Measurements from ENCODE around the gene LYST. TPM values are rescaled to one million over a fixed set of nuclear protein-coding genes. Genes with fewer than 3 reads are reported as not detected.

Gene LYST
- total RNA-seq, 1 donor from 2014 or later, result 16.4 TPM

DNA sequence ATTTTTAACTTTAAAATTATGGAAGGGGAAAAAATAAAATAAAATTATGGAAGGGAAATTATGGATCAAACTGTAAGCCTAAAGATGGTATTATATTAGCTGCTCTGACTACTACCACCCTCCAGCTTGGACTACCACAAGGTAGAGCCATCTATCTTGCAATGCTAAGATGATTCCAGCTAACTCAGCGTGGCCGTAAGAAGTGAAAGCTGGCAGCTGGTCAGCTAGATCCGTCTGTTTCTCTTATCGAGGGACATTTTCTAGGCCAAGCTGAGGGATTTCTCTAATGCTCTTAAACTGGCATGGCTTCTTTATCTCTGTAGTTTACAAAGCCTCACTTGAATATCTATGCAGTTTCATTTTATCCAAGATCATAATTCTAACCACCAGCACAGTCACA, 31.5 kb downstream of the LYST start:
- Mint-ChIP-seq H3K36me3 (ENCODE audit: low read depth) (peaks cover 2% of the 10 kb centered on the region), H3K27ac (ENCODE audit: unreplicated experiment) (no peak overlapping the region), H3K27me3 (ENCODE audit: low read depth) (no peaks in the 10 kb centered on the region), H3K4me1 (ENCODE audit: low read depth) (peaks cover 4% of the 10 kb centered on the region), H3K9me3 (ENCODE audit: low read depth) (no peaks in the 10 kb centered on the region), H3K4me3 (ENCODE audit: unreplicated experiment) (no peak overlapping the region)
- TF ChIP-seq, protein P1, sequence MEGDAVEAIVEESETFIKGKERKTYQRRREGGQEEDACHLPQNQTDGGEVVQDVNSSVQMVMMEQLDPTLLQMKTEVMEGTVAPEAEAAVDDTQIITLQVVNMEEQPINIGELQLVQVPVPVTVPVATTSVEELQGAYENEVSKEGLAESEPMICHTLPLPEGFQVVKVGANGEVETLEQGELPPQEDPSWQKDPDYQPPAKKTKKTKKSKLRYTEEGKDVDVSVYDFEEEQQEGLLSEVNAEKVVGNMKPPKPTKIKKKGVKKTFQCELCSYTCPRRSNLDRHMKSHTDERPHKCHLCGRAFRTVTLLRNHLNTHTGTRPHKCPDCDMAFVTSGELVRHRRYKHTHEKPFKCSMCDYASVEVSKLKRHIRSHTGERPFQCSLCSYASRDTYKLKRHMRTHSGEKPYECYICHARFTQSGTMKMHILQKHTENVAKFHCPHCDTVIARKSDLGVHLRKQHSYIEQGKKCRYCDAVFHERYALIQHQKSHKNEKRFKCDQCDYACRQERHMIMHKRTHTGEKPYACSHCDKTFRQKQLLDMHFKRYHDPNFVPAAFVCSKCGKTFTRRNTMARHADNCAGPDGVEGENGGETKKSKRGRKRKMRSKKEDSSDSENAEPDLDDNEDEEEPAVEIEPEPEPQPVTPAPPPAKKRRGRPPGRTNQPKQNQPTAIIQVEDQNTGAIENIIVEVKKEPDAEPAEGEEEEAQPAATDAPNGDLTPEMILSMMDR (IDR thresholded peaks at IDR 0.05), result no peak
- DNase-seq (ENCODE audit: low spot score), result no peak

DNA sequence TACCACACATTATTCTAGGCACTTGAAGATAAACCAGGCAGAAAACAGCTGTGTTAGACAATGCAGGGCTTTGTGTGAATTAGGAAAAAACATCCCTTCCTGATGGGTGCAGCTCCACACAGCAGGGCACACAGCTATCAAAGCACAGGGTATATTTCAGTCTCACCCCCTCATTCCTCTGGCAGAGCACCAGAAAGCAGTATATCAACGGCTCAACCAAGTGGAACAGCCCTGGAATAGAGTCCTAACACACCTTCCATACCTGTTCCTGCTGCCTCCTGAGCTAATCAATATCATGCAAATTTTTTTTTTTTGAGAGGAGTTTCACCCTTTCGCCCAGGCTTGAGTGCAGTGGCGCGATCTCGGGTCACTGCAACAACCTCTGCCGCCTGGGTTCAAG, 32.1 kb downstream of the LYST start:
- H3K36me3 Mint-ChIP-seq (ENCODE audit: low read depth), result peaks cover 2% of the 10 kb centered on the region
- TF ChIP-seq, protein P1 (IDR thresholded peaks at IDR 0.05), result no peak
- no peak for DNase-seq (ENCODE audit: low spot score)
- H3K4me1 Mint-ChIP-seq (ENCODE audit: low read depth), result peaks cover 4% of the 10 kb centered on the region
- H3K27ac Mint-ChIP-seq (ENCODE audit: unreplicated experiment), result no peak overlapping the region
- no peak overlapping the region for H3K4me3 Mint-ChIP-seq (ENCODE audit: unreplicated experiment)
- no peaks in the 10 kb centered on the region for H3K27me3 Mint-ChIP-seq (ENCODE audit: low read depth)
- H3K9me3 Mint-ChIP-seq (ENCODE audit: low read depth), result no peaks in the 10 kb centered on the region

DNA sequence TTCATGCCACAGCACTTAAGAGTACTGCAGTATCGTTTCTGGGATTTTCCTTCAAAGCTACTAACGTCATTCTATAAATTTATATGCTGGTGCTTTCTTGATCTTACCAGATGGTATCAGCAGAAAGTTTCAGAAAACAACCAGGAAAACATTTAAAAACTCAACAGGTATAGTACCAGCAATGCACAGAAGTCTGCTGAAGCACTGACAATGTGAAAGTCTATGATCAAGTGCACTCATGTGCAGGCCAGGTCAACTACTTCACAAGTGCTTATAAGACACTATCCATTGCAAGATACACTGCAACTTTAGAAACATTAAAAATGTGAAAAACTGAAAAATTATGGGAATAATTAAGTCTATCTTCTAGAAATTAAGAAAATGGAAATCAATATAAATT, 34.7 kb downstream of the LYST start:
- Mint-ChIP-seq H3K27me3 (ENCODE audit: low read depth) (no peaks in the 10 kb centered on the region), H3K4me3 (ENCODE audit: unreplicated experiment) (no peak overlapping the region), H3K4me1 (ENCODE audit: low read depth) (peaks cover 4% of the 10 kb centered on the region), H3K27ac (ENCODE audit: unreplicated experiment) (no peak overlapping the region), H3K36me3 (ENCODE audit: low read depth) (peaks cover 4% of the 10 kb centered on the region), H3K9me3 (ENCODE audit: low read depth) (no peaks in the 10 kb centered on the region)
- TF ChIP-seq, protein P1 (IDR thresholded peaks at IDR 0.05), result no peak
- DNase-seq (ENCODE audit: low spot score), result no peak

DNA sequence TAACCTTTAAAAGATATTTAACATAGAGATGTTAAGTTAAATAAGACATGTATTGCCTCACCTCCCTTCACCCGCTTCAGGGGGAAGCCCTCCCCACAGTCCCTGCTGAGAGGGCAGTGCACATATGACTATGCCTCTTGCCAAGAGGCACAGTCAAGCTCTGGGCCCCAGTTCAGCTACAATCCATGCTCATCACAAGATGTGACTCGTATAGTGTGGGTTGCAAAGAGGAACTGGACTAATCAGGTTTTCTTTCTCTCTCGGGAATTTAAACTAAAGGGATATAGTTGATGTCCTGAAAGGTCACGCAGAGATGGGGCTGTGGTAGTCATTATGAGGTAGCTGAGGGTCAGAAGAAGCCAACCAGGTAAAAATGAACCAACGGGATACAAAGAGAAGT, 35.6 kb downstream of the LYST start:
- Mint-ChIP-seq H3K4me3 (ENCODE audit: unreplicated experiment) (no peak overlapping the region), H3K27me3 (ENCODE audit: low read depth) (no peaks in the 10 kb centered on the region), H3K27ac (ENCODE audit: unreplicated experiment) (no peak overlapping the region), H3K4me1 (ENCODE audit: low read depth) (peaks cover 5% of the 10 kb centered on the region), H3K36me3 (ENCODE audit: low read depth) (peaks cover 7% of the 10 kb centered on the region), H3K9me3 (ENCODE audit: low read depth) (no peaks in the 10 kb centered on the region)
- DNase-seq (ENCODE audit: low spot score), result no peak
- TF ChIP-seq, protein P1 (IDR thresholded peaks at IDR 0.05), result no peak

DNA sequence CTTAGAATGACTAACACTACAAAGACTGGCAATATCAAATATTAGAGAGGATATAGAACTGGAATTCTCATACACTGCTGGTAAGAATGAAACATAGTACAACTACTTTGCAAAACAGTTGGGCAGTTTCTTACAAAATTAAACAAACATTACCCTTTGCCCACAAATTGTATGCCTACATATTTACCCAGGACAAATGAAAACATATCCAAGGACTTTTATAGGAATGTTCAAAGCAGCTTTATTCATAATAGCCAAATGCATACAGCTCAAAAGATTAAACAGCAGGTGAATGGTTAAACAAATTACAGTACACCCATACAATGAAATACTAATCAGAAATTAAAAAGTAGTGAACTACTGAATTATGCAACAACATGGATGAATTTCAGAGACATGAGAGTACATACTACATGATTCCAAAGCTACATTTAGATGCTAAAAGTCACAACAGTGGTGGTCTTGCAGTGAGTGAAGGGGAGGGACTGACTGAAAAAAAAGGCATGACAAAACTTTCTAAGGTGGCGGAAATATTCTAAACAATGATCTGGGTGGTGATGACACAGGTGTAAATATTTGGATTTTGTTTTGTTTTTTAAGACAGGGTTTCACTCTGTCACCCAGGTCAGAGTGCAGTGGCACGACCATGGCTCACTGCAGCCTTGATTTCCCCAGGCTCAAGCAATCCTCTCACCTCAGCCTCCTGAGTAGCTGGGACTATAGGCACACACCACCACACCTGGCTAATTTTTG, 40.4 kb downstream of the LYST start:
- Mint-ChIP-seq H3K4me1 (ENCODE audit: low read depth) (peaks cover 19% of the 10 kb centered on the region), H3K27me3 (ENCODE audit: low read depth) (no peaks in the 10 kb centered on the region), H3K27ac (ENCODE audit: unreplicated experiment) (no peak overlapping the region), H3K9me3 (ENCODE audit: low read depth) (no peaks in the 10 kb centered on the region), H3K4me3 (ENCODE audit: unreplicated experiment) (no peak overlapping the region), H3K36me3 (ENCODE audit: low read depth) (peaks cover 6% of the 10 kb centered on the region)
- TF ChIP-seq, protein P1 (IDR thresholded peaks at IDR 0.05), result no peak
- no peak for DNase-seq (ENCODE audit: low spot score)
